ENCODE data around the gene IL19.
A peak's percentile ranks its signal among the peaks of the same experiment; 100 is the strongest.

IL19 gene

GRCh38 chr1:206833106-206833680 is 62.6 kb downstream of the IL19 start:
- Histone ChIP-seq H4K91ac (ENCODE audit: low read depth, low read length) (no peak overlapping the region), H4K12ac (ENCODE audit: low read depth, low read length) (no peak overlapping the region), H3K18ac (ENCODE audit: low read length) (no peak overlapping the region), H3K4me2 (ENCODE audit: low read length) (no peak overlapping the region), H3K27me3 (ENCODE audit: insufficient read depth, low read length) (no peaks in the 10 kb centered on the region), H3K36me3 (ENCODE audit: control insufficient read depth in 1 of 2, insufficient read depth in 2 of 2, low read length in 2 of 2) (no peaks in the 10 kb centered on the region), H3K79me2 (ENCODE audit: control insufficient read depth, insufficient read depth, low read length, poor library complexity) (no peaks in the 10 kb centered on the region), H3K4me3 (ENCODE audit: low read depth, low read length) (no peak overlapping the region), H3K27ac (ENCODE audit: low read depth, low read length) (no peak overlapping the region), H3K9ac (ENCODE audit: low read length) (no peak overlapping the region), H3K23ac (ENCODE audit: low read length) (no peak overlapping the region), H3K79me1 (ENCODE audit: low read length) (no peaks in the 10 kb centered on the region), H3K4ac (ENCODE audit: low read depth, low read length) (no peak overlapping the region), H2BK120ac (ENCODE audit: insufficient read depth, low read length, poor library complexity) (no peak overlapping the region), H4K8ac (ENCODE audit: low read depth, low read length) (no peak overlapping the region), H2BK5ac (ENCODE audit: low read depth, low read length, poor library complexity) (no peak overlapping the region), H3K9me3 (ENCODE audit: insufficient read depth, low read depth, low read length) (no peaks in the 10 kb centered on the region), H3K4me1 (ENCODE audit: control insufficient read depth in 1 of 2, insufficient read depth in 2 of 2, low read length in 2 of 2) (no peaks in the 10 kb centered on the region), H2AFZ (ENCODE audit: insufficient read depth, low read length, poor library complexity) (no peak overlapping the region), H3K14ac (ENCODE audit: low read length) (no peak overlapping the region), H2AK5ac (ENCODE audit: low read length) (no peak overlapping the region), H2BK12ac (ENCODE audit: low read length) (no peak overlapping the region)
- no peak for DNase-seq
- WGBS (ENCODE audit: extremely low coverage, insufficient coverage, insufficient read length): no CpG with 5 or more reads among the region's 2 CpGs

GRCh38 chr1:206833801-206834200 is 63.2 kb downstream of the IL19 start:
- H3K79me1 ChIP-seq (ENCODE audit: low read length): no peaks in the 10 kb centered on the region
- no peak for DNase-seq
- H3K23ac ChIP-seq (ENCODE audit: low read length): no peak overlapping the region
- H3K36me3 ChIP-seq (ENCODE audit: control insufficient read depth in 1 of 2, insufficient read depth in 2 of 2, low read length in 2 of 2): no peaks in the 10 kb centered on the region
- peaks cover 0 to under 1% of the 10 kb centered on the region in 2 experiments for H3K4me1 ChIP-seq (ENCODE audit: control insufficient read depth in 1 of 2, insufficient read depth in 2 of 2, low read length in 2 of 2)
- no peak overlapping the region for H3K4me2 ChIP-seq (ENCODE audit: low read length)
- H3K27ac ChIP-seq (ENCODE audit: low read depth, low read length): no peak overlapping the region
- H4K8ac ChIP-seq (ENCODE audit: low read depth, low read length): no peak overlapping the region
- no peak overlapping the region for H2AK5ac ChIP-seq (ENCODE audit: low read length)
- H2BK12ac ChIP-seq (ENCODE audit: low read length): no peak overlapping the region
- H3K27me3 ChIP-seq (ENCODE audit: insufficient read depth, low read length): no peaks in the 10 kb centered on the region
- WGBS (ENCODE audit: extremely low coverage, insufficient coverage, insufficient read length): no CpG with 5 or more reads among the region's 2 CpGs
- no peaks in the 10 kb centered on the region for H3K79me2 ChIP-seq (ENCODE audit: control insufficient read depth, insufficient read depth, low read length, poor library complexity)
- no peak overlapping the region for H4K12ac ChIP-seq (ENCODE audit: low read depth, low read length)
- H3K4ac ChIP-seq (ENCODE audit: low read depth, low read length): no peak overlapping the region
- no peak overlapping the region for H2BK120ac ChIP-seq (ENCODE audit: insufficient read depth, low read length, poor library complexity)
- no peak overlapping the region for H2AFZ ChIP-seq (ENCODE audit: insufficient read depth, low read length, poor library complexity)
- H3K9ac ChIP-seq (ENCODE audit: low read length): no peak overlapping the region
- no peak overlapping the region for H2BK5ac ChIP-seq (ENCODE audit: low read depth, low read length, poor library complexity)
- no peak overlapping the region for H4K91ac ChIP-seq (ENCODE audit: low read depth, low read length)
- H3K4me3 ChIP-seq (ENCODE audit: low read depth, low read length): no peak overlapping the region
- no peak overlapping the region for H3K14ac ChIP-seq (ENCODE audit: low read length)
- H3K18ac ChIP-seq (ENCODE audit: low read length): no peak overlapping the region
- no peaks in the 10 kb centered on the region for H3K9me3 ChIP-seq (ENCODE audit: insufficient read depth, low read depth, low read length)

GRCh38 chr1:206834217-206834616 is 63.6 kb downstream of the IL19 start:
- H3K4me3 ChIP-seq (ENCODE audit: low read depth, low read length): no peak overlapping the region
- H3K4ac ChIP-seq (ENCODE audit: low read depth, low read length): no peak overlapping the region
- no peak overlapping the region for H3K14ac ChIP-seq (ENCODE audit: low read length)
- no peak overlapping the region for H3K4me2 ChIP-seq (ENCODE audit: low read length)
- no peaks in the 10 kb centered on the region for H3K36me3 ChIP-seq (ENCODE audit: control insufficient read depth in 1 of 2, insufficient read depth in 2 of 2, low read length in 2 of 2)
- H2AFZ ChIP-seq (ENCODE audit: insufficient read depth, low read length, poor library complexity): no peak overlapping the region
- no peak overlapping the region for H3K23ac ChIP-seq (ENCODE audit: low read length)
- H3K9me3 ChIP-seq (ENCODE audit: insufficient read depth, low read depth, low read length): no peaks in the 10 kb centered on the region
- H2BK120ac ChIP-seq (ENCODE audit: insufficient read depth, low read length, poor library complexity): no peak overlapping the region
- no peak for DNase-seq
- no peak overlapping the region for H4K91ac ChIP-seq (ENCODE audit: low read depth, low read length)
- peaks cover 2 to 4% of the 10 kb centered on the region in 2 experiments for H3K4me1 ChIP-seq (ENCODE audit: control insufficient read depth in 1 of 2, insufficient read depth in 2 of 2, low read length in 2 of 2)
- H4K8ac ChIP-seq (ENCODE audit: low read depth, low read length): no peak overlapping the region
- H2BK5ac ChIP-seq (ENCODE audit: low read depth, low read length, poor library complexity): no peak overlapping the region
- H3K9ac ChIP-seq (ENCODE audit: low read length): peak overlapping the region; percentile 42
- H2AK5ac ChIP-seq (ENCODE audit: low read length): no peak overlapping the region
- H3K18ac ChIP-seq (ENCODE audit: low read length): no peak overlapping the region
- no peaks in the 10 kb centered on the region for H3K79me2 ChIP-seq (ENCODE audit: control insufficient read depth, insufficient read depth, low read length, poor library complexity)
- no peaks in the 10 kb centered on the region for H3K27me3 ChIP-seq (ENCODE audit: insufficient read depth, low read length)
- H2BK12ac ChIP-seq (ENCODE audit: low read length): no peak overlapping the region
- no peaks in the 10 kb centered on the region for H3K79me1 ChIP-seq (ENCODE audit: low read length)
- H4K12ac ChIP-seq (ENCODE audit: low read depth, low read length): no peak overlapping the region
- no CpG with 5 or more reads among the region's 6 CpGs for WGBS (ENCODE audit: extremely low coverage, insufficient coverage, insufficient read length)
- no peak overlapping the region for H3K27ac ChIP-seq (ENCODE audit: low read depth, low read length)

- Histone ChIP-seq H3K9me3 (ENCODE audit: insufficient read depth, low read depth, low read length) (no peaks in the 10 kb centered on the region), H3K4ac (ENCODE audit: low read depth, low read length) (no peak overlapping the region), H3K4me3 (ENCODE audit: low read depth, low read length) (no peak overlapping the region), H3K14ac (ENCODE audit: low read length) (no peak overlapping the region), H3K4me2 (ENCODE audit: low read length) (no peak overlapping the region), H3K27me3 (ENCODE audit: insufficient read depth, low read length) (no peaks in the 10 kb centered on the region), H3K79me1 (ENCODE audit: low read length) (no peaks in the 10 kb centered on the region), H2AFZ (ENCODE audit: insufficient read depth, low read length, poor library complexity) (no peak overlapping the region), H2BK5ac (ENCODE audit: low read depth, low read length, poor library complexity) (no peak overlapping the region), H3K18ac (ENCODE audit: low read length) (no peak overlapping the region), H3K79me2 (ENCODE audit: control insufficient read depth, insufficient read depth, low read length, poor library complexity) (no peaks in the 10 kb centered on the region), H4K12ac (ENCODE audit: low read depth, low read length) (no peak overlapping the region), H3K4me1 (ENCODE audit: control insufficient read depth in 1 of 2, insufficient read depth in 2 of 2, low read length in 2 of 2) (peaks cover 5 to 7% of the 10 kb centered on the region in 2 experiments), H3K27ac (ENCODE audit: low read depth, low read length) (no peak overlapping the region), H2BK12ac (ENCODE audit: low read length) (no peak overlapping the region), H2BK120ac (ENCODE audit: insufficient read depth, low read length, poor library complexity) (no peak overlapping the region), H2AK5ac (ENCODE audit: low read length) (no peak overlapping the region), H3K9ac (ENCODE audit: low read length) (no peak overlapping the region), H3K23ac (ENCODE audit: low read length) (no peak overlapping the region), H4K8ac (ENCODE audit: low read depth, low read length) (no peak overlapping the region), H4K91ac (ENCODE audit: low read depth, low read length) (no peak overlapping the region), H3K36me3 (ENCODE audit: control insufficient read depth in 1 of 2, insufficient read depth in 2 of 2, low read length in 2 of 2) (no peaks in the 10 kb centered on the region)
- WGBS (ENCODE audit: extremely low coverage, insufficient coverage, insufficient read length): no CpG with 5 or more reads among the region's 3 CpGs
- DNase-seq: peak in 1 of 2 donors; percentile 41
Measured at GRCh38 chr1:206834711-206835110, 64.1 kb downstream of the IL19 start.

Measured in trophoblast cell (in vitro differentiated cells and primary cell).